Fibroblast of mammary gland (primary cell): ENCODE results near the gene TNNT2.
A peak's percentile ranks its signal among the peaks of the same experiment; 100 is the strongest.

Experiments
- DNase-seq: peaks from one replicate; pipeline ENCODE4 v3.0.0-alpha.2; 2010; ENCODE audit warnings: low read depth
- H3K4me3 ChIP-seq: 2 replicates; pipeline ENCODE4 v1.5.1; 2011; ENCODE audit warnings: low read depth, mild to moderate bottlenecking, low read length, moderate library complexity; ENCODE audit not compliant: control insufficient read depth
- TF ChIP-seq, protein P1 (sequence below): conservative IDR thresholded peaks from 2 replicates; pipeline ENCODE4 v1.5.1; 2011; ENCODE audit warnings: low read depth, low read length, inconsistent platforms; ENCODE audit not compliant: control insufficient read depth, insufficient read depth

The TNNT2 gene

DNA sequence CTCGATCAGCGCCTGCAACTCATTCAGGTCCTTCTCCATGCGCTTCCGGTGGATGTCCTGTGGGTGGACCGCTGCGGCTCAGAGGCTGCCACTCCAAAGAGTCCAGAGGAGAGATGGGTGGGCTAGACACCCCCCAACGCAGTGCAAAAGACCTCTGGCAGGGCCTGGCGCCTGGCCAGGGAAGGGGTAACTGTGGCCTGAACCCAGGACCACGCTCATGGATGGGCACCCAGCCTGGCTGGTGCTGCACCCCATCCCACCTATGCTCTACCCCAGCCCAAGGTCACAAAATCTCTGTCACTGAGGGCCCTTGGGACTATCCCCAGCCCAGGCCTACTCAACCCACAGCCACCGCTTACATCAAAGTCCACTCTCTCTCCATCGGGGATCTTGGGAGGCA, 12.2 kb downstream of the TNNT2 start:
- TF ChIP-seq, protein P1, sequence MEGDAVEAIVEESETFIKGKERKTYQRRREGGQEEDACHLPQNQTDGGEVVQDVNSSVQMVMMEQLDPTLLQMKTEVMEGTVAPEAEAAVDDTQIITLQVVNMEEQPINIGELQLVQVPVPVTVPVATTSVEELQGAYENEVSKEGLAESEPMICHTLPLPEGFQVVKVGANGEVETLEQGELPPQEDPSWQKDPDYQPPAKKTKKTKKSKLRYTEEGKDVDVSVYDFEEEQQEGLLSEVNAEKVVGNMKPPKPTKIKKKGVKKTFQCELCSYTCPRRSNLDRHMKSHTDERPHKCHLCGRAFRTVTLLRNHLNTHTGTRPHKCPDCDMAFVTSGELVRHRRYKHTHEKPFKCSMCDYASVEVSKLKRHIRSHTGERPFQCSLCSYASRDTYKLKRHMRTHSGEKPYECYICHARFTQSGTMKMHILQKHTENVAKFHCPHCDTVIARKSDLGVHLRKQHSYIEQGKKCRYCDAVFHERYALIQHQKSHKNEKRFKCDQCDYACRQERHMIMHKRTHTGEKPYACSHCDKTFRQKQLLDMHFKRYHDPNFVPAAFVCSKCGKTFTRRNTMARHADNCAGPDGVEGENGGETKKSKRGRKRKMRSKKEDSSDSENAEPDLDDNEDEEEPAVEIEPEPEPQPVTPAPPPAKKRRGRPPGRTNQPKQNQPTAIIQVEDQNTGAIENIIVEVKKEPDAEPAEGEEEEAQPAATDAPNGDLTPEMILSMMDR: no peak
- no peak overlapping the region for H3K4me3 ChIP-seq
- DNase-seq: no peak

DNA sequence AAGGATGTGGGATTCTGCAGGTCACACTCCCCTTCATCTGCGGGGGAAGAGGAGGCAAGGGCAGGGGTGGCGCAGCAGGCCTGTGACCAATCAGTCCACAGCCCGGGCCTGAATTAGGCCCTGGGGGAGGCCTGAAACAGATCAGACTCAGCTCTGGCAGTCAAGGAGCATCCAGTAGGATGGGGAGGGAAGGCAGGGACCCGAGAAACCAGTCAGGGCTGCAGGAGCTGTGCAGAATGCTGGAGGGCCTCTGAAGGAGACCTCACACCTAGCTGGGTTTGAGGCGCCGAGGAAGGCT, 12.7 kb downstream of the TNNT2 start:
- DNase-seq: no peak
- TF ChIP-seq, protein P1: no peak
- H3K4me3 ChIP-seq: no peak overlapping the region

DNA sequence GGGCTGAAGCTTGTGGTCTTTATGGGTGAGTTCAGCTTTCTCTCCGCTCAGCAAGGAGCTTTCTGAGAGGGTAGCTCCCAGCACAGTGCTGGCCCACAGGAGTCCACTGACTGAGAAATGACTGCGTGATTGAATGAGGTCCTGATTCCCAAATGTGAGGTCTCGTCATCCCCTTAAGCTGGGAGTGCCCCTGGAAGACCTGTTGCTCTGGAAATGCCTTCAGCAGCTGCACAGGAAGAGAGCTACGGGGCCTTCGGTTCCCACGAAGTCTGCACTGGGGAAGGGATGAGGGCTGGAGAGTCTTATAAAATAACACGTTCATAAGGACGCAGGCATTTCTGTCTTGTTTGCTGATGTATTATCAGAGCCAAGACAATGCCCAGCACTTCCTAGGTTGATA, 14.0 kb downstream of the TNNT2 start:
- DNase-seq: no peak
- TF ChIP-seq, protein P1: no peak
- no peak overlapping the region for H3K4me3 ChIP-seq

- DNase-seq: no peak
- no peak overlapping the region for H3K4me3 ChIP-seq
- TF ChIP-seq, protein P1: no peak
These were observed 14.6 kb downstream of the TNNT2 start for GRCh38 chr1:201362906-201363305.

- no peak overlapping the region for H3K4me3 ChIP-seq
- peak; percentile 37 for DNase-seq
These were observed 15.6 kb downstream of the TNNT2 start for GRCh38 chr1:201361652-201362504.

GRCh38 chr1:201360901-201361651, 16.4 kb downstream of the TNNT2 start:
- H3K4me3 ChIP-seq: no peak overlapping the region
- TF ChIP-seq, protein P1: no peak
- DNase-seq: no peak

More at GRCh38 chr1:201361652-201362504, 15.6 kb downstream of the TNNT2 start:
- TF ChIP-seq, protein P1: peak; percentile 75
